HG03378 (cell line): ENCODE measurements around the gene CIAO1.
"Not testable (repeated sequence)": the region's sequence is repeated elsewhere in the genome, so short reads cannot be mapped to it uniquely, and the experiment has no call there.

Source experiments
- ATAC-seq: cut with Tn5 transposase; IDR thresholded peaks from one replicate; pipeline ENCODE4 v1.9.1; 2021; ENCODE audit warnings: mild to moderate bottlenecking, moderate library complexity; ENCODE audit not compliant: unreplicated experiment

Gene CIAO1

GRCh38 chr2:96265840-96266679 is at the start of gene CIAO1, which contains the start of gene TMEM127:
CIAO1 (plus strand) TSS chr2:96266225; CDS start chr2:96266351, 126 bp downstream.
TMEM127 (minus strand) TSS chr2:96265997; CDS start chr2:96265381, 616 bp downstream.
- peak; percentile 81 for ATAC-seq

- ATAC-seq = no peak
Observed at GRCh38 chr2:96218508-96219131, 47.4 kb upstream of the CIAO1 start.

GRCh38 chr2:96219959-96220358 is 46.1 kb upstream of the CIAO1 start:
- not testable (repeated sequence) for ATAC-seq

GRCh38 chr2:96221106-96221505 is 44.9 kb upstream of the CIAO1 start:
- ATAC-seq = not testable (repeated sequence)

GRCh38 chr2:96225016-96225533 is 41.0 kb upstream of the CIAO1 start:
- peak; percentile 81 for ATAC-seq

- ATAC-seq = no peak
Observed at GRCh38 chr2:96231316-96231715, 34.7 kb upstream of the CIAO1 start.

- ATAC-seq = no peak
Observed at GRCh38 chr2:96233436-96233835, 32.6 kb upstream of the CIAO1 start.

GRCh38 chr2:96233880-96234316 is 32.1 kb upstream of the CIAO1 start:
- ATAC-seq = peak; percentile 94

- no peak for ATAC-seq
Observed at GRCh38 chr2:96236882-96237281, 29.1 kb upstream of the CIAO1 start.

- no peak for ATAC-seq
Observed at GRCh38 chr2:96238266-96238665, 27.8 kb upstream of the CIAO1 start.

- ATAC-seq = no peak
Observed at GRCh38 chr2:96239091-96239490, 26.9 kb upstream of the CIAO1 start.

GRCh38 chr2:96239745-96240264 is 26.2 kb upstream of the CIAO1 start:
- ATAC-seq = no peak

GRCh38 chr2:96240341-96241038 is 25.5 kb upstream of the CIAO1 start:
- no peak for ATAC-seq

- no peak for ATAC-seq
Observed at GRCh38 chr2:96241227-96241626, 24.8 kb upstream of the CIAO1 start.

- peak; percentile 87 for ATAC-seq
Observed at GRCh38 chr2:96241900-96242611, 24.0 kb upstream of the CIAO1 start.

GRCh38 chr2:96243843-96244242 is 22.2 kb upstream of the CIAO1 start:
- ATAC-seq = no peak

GRCh38 chr2:96245609-96246390 is 20.2 kb upstream of the CIAO1 start:
- no peak for ATAC-seq

GRCh38 chr2:96247009-96247408 is 19.0 kb upstream of the CIAO1 start:
- no peak for ATAC-seq

- ATAC-seq = no peak
Observed at GRCh38 chr2:96247896-96248295, 18.1 kb upstream of the CIAO1 start.

GRCh38 chr2:96248624-96249023 is 17.4 kb upstream of the CIAO1 start:
- ATAC-seq = no peak
